Activated T-helper 1 cell treated with anti-CD3 and anti-CD28 coated beads, Interleukin-12 subunit alpha, Interleukin-12 subunit beta, Interleukin-2, Interleukin-4 antibody, amounts not matched to agents 30 ng/mL and 10 ng/mL and 1 ng/mL, durations not matched to agents 14 hours and 24 hours and 36 hours (primary cell): ENCODE results near the gene ARMC9. TPM values are rescaled to one million over a fixed set of nuclear protein-coding genes. Genes with fewer than 3 reads are reported as not detected.

Source experiments
- DNase-seq: peaks from one replicate; pipeline ENCODE4 v3.0.0; 2021; ENCODE audit warnings: low spot score
- H3K27ac Mint-ChIP-seq: one replicate; pipeline ENCODE4 v1.8.0; 2021; ENCODE audit warnings: mild to moderate bottlenecking, mixed read lengths
- H3K27me3 Mint-ChIP-seq: one replicate; pipeline ENCODE4 v1.8.0; 2022; ENCODE audit warnings: mild to moderate bottlenecking, moderate library complexity, mixed read lengths; ENCODE audit not compliant: insufficient read depth
- H3K36me3 Mint-ChIP-seq: one replicate; pipeline ENCODE4 v1.8.0; 2021; ENCODE audit warnings: low read depth, mixed read lengths
- H3K4me1 Mint-ChIP-seq: one replicate; pipeline ENCODE4 v1.8.0; 2021; ENCODE audit warnings: low read depth, mixed read lengths
- H3K4me3 Mint-ChIP-seq: one replicate; pipeline ENCODE4 v1.8.0; 2021; ENCODE audit warnings: mild to moderate bottlenecking, moderate library complexity, mixed read lengths
- H3K9me3 Mint-ChIP-seq: one replicate; pipeline ENCODE4 v1.8.0; 2021; ENCODE audit warnings: mixed read lengths
- intact Hi-C: fragments of 100-400 bp; cut with micrococcal nuclease; formaldehyde crosslinking; loops from one replicate; pipeline ENCODE4 v1.15.1; 2024
- total RNA-seq: library from RNA; stranded (reverse); gene quantifications from 2 replicates; pipeline ENCODE4 v1.2.3, GENCODE V29; 2022

The ARMC9 gene
- total RNA-seq, 1 donor from 2014 or later = 3.8 TPM

DNA sequence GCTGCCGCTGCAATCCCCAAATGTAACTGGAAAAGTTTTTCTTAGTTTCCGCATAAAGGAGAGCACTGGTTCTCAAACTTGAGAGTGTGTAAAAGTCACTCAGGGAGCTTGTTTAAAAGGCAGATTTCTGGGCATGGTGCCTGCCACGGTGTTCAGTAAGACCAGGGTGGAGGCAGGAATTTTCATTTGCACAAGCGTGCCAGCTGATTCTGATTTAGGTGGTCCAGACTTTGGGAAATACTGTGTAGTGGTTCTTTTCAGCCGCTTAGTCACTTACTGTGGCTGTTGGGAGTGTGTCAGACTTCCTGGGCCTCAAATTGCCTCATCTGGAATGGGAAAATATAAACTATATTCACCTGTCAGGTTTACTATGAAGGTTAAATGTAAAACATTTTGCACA lies 788 bp downstream of the ARMC9 start:
- Mint-ChIP-seq H3K27ac (no peak overlapping the region), H3K4me3 (peak overlapping the region; percentile 85), H3K27me3 (peaks cover 23% of the 10 kb centered on the region), H3K4me1 (peaks cover 24% of the 10 kb centered on the region), H3K36me3 (no peaks in the 10 kb centered on the region), H3K9me3 (no peaks in the 10 kb centered on the region)
- DNase-seq = no peak
- intact Hi-C loops = loop anchor here (10.0 kb wide), 1 partner anchor 94 kb away; no protein-coding TSS in a partner anchor

DNA sequence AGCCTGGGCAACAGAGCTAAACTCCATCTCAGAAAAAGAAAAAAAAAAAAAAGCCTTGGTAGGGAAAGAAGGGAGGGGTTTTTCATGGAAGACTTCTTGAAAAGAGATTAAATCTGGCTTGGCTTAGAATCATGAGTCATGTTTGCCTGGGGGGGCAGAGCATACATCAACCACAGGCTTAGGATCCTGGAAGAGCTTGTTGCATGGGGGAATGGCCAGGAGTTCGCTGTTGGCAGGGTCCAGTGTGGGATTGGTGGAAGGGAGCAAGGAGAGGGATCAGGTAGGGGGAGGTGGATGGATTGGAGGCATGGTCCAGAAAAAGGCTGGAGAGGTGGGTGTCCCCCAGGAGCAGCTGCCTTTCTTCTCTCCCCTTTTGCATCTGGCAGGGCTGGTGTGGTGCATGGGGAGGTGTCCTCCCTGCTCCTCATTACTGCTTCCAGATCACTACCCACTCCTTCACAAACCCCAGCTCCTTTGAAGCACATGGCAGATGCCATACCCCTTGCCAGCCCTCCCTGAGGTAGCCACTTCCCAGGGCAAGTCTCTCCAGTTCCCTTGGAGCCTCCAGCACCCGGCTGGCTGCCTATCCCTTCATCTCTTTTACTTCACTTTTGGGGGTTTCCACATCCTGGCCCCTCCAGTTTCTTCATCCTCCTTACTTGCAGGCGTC lies 2.5 kb downstream of the ARMC9 start:
- Mint-ChIP-seq H3K4me1 (peaks cover 24% of the 10 kb centered on the region), H3K27me3 (peaks cover 16% of the 10 kb centered on the region), H3K27ac (no peak overlapping the region), H3K9me3 (no peaks in the 10 kb centered on the region), H3K36me3 (no peaks in the 10 kb centered on the region), H3K4me3 (peak overlapping the region; percentile 53)
- intact Hi-C loops = no loop called here
- DNase-seq = no peak

GRCh38 chr2:231201475-231201814 lies 3.0 kb downstream of the ARMC9 start:
- Mint-ChIP-seq H3K4me1 (peaks cover 24% of the 10 kb centered on the region), H3K27ac (no peak overlapping the region), H3K4me3 (peak overlapping the region; percentile 53), H3K27me3 (peaks cover 16% of the 10 kb centered on the region), H3K9me3 (no peaks in the 10 kb centered on the region), H3K36me3 (no peaks in the 10 kb centered on the region)
- no peak for DNase-seq
- intact Hi-C loops = no loop called here

DNA sequence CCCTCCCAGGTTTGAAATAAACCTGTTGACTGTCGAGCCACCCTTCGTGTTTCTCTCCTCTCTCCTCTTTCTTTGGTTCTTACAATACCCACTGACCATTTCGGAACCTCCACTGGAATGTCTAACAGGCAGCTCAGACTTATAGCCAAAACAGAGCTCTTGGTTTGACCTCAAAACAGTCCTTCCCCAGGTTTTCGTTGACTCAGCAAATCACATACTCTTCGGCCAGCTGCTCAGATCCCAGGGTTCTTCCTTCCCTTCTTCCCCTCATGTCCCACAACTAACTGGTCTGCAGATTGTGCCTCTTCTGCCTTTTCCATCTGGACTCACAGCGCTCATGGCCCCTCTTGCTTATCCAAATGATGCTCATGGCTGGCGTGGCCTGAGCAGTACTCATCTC lies 4.7 kb downstream of the ARMC9 start:
- peaks cover 16% of the 10 kb centered on the region for H3K4me1 Mint-ChIP-seq
- intact Hi-C loops = no loop called here

GRCh38 chr2:231204146-231204545 lies 5.7 kb downstream of the ARMC9 start:
- Mint-ChIP-seq H3K4me3 (no peak overlapping the region), H3K36me3 (no peaks in the 10 kb centered on the region), H3K27ac (no peak overlapping the region), H3K27me3 (peaks cover 17% of the 10 kb centered on the region), H3K4me1 (peaks cover 10% of the 10 kb centered on the region), H3K9me3 (no peaks in the 10 kb centered on the region)
- DNase-seq = no peak
- intact Hi-C loops = no loop called here

More for the DNA sequence above, 4.7 kb downstream of the ARMC9 start:
- no peaks in the 10 kb centered on the region for H3K9me3 Mint-ChIP-seq
- no peaks in the 10 kb centered on the region for H3K36me3 Mint-ChIP-seq
- DNase-seq = no peak
- no peak overlapping the region for H3K27ac Mint-ChIP-seq
- peaks cover 19% of the 10 kb centered on the region for H3K27me3 Mint-ChIP-seq
- no peak overlapping the region for H3K4me3 Mint-ChIP-seq

- DNase-seq = no peak
- intact Hi-C loops = no loop called here
- Mint-ChIP-seq H3K4me1 (peaks cover 10% of the 10 kb centered on the region), H3K4me3 (no peak overlapping the region), H3K27ac (no peak overlapping the region), H3K27me3 (peaks cover 17% of the 10 kb centered on the region), H3K9me3 (no peaks in the 10 kb centered on the region), H3K36me3 (no peaks in the 10 kb centered on the region)
Measured at GRCh38 chr2:231204581-231204980, 6.2 kb downstream of the ARMC9 start.

- intact Hi-C loops = no loop called here
- Mint-ChIP-seq H3K4me3 (no peak overlapping the region), H3K27ac (no peak overlapping the region), H3K4me1 (no peaks in the 10 kb centered on the region), H3K9me3 (no peaks in the 10 kb centered on the region), H3K27me3 (peaks cover 5% of the 10 kb centered on the region), H3K36me3 (no peaks in the 10 kb centered on the region)
- DNase-seq = no peak
Measured at GRCh38 chr2:231207734-231208133, 9.3 kb downstream of the ARMC9 start.

- Mint-ChIP-seq H3K4me3 (no peak overlapping the region), H3K27me3 (peaks cover 10% of the 10 kb centered on the region), H3K9me3 (no peaks in the 10 kb centered on the region), H3K4me1 (no peaks in the 10 kb centered on the region), H3K36me3 (no peaks in the 10 kb centered on the region), H3K27ac (no peak overlapping the region)
- intact Hi-C loops = no loop called here
- DNase-seq = no peak
Measured at GRCh38 chr2:231210782-231211181, 12.4 kb downstream of the ARMC9 start.

GRCh38 chr2:231211486-231211885 lies 13.1 kb downstream of the ARMC9 start:
- Mint-ChIP-seq H3K4me3 (no peak overlapping the region), H3K36me3 (no peaks in the 10 kb centered on the region), H3K27me3 (peaks cover 14% of the 10 kb centered on the region), H3K9me3 (no peaks in the 10 kb centered on the region), H3K4me1 (no peaks in the 10 kb centered on the region), H3K27ac (no peak overlapping the region)
- intact Hi-C loops = no loop called here
- DNase-seq = no peak

GRCh38 chr2:231212329-231212845 lies 14.0 kb downstream of the ARMC9 start:
- H3K36me3 Mint-ChIP-seq = no peaks in the 10 kb centered on the region

GRCh38 chr2:231213931-231214642 lies 15.7 kb downstream of the ARMC9 start:
- Mint-ChIP-seq H3K9me3 (no peaks in the 10 kb centered on the region), H3K27ac (no peak overlapping the region), H3K4me3 (no peak overlapping the region), H3K4me1 (no peaks in the 10 kb centered on the region), H3K36me3 (no peaks in the 10 kb centered on the region), H3K27me3 (peaks cover 12% of the 10 kb centered on the region)
- DNase-seq = no peak
- intact Hi-C loops = no loop called here

More at GRCh38 chr2:231212329-231212845, 14.0 kb downstream of the ARMC9 start:
- no peak overlapping the region for H3K4me3 Mint-ChIP-seq
- no peak overlapping the region for H3K27ac Mint-ChIP-seq
- DNase-seq = no peak
- H3K9me3 Mint-ChIP-seq = no peaks in the 10 kb centered on the region
- H3K4me1 Mint-ChIP-seq = no peaks in the 10 kb centered on the region
- intact Hi-C loops = no loop called here
- H3K27me3 Mint-ChIP-seq = peaks cover 12% of the 10 kb centered on the region

GRCh38 chr2:231218366-231218765 lies 19.9 kb downstream of the ARMC9 start:
- peaks cover 9% of the 10 kb centered on the region for H3K27me3 Mint-ChIP-seq
- DNase-seq = no peak
- H3K27ac Mint-ChIP-seq = no peak overlapping the region
- intact Hi-C loops = no loop called here
- no peaks in the 10 kb centered on the region for H3K9me3 Mint-ChIP-seq
- H3K36me3 Mint-ChIP-seq = no peaks in the 10 kb centered on the region
- no peaks in the 10 kb centered on the region for H3K4me1 Mint-ChIP-seq
- no peak overlapping the region for H3K4me3 Mint-ChIP-seq

- Mint-ChIP-seq H3K9me3 (no peaks in the 10 kb centered on the region), H3K27me3 (peaks cover 9% of the 10 kb centered on the region), H3K4me1 (no peaks in the 10 kb centered on the region), H3K36me3 (no peaks in the 10 kb centered on the region), H3K27ac (no peak overlapping the region), H3K4me3 (no peak overlapping the region)
- no peak for DNase-seq
- intact Hi-C loops = no loop called here
Measured at GRCh38 chr2:231219289-231219688, 20.9 kb downstream of the ARMC9 start.
